H9 (cell line): ENCODE measurements around the gene ARMC12. TPM values are rescaled to one million over a fixed set of nuclear protein-coding genes. Genes with fewer than 3 reads are reported as not detected.

Experiments used
- DNase-seq: peaks from one replicate; pipeline ENCODE4 v3.0.0-alpha.2; 2017
- H2AFZ ChIP-seq: one replicate; pipeline ENCODE4 v1.6.1; 2013; ENCODE audit warnings: mild to moderate bottlenecking, low read length, control low read depth, moderate library complexity
- H2AK5ac ChIP-seq: 2 replicates; pipeline ENCODE4 v1.6.1; 2013; ENCODE audit warnings: low read length, control low read depth, mixed read lengths; ENCODE audit not compliant: insufficient read length
- H2BK120ac ChIP-seq: one replicate; pipeline ENCODE4 v1.6.1; 2013; ENCODE audit warnings: low read depth, mild to moderate bottlenecking, low read length, control low read depth, inconsistent platforms; ENCODE audit not compliant: poor library complexity, severe bottlenecking
- H2BK12ac ChIP-seq: 2 replicates; pipeline ENCODE4 v1.6.1; 2013; ENCODE audit warnings: low read length, control low read depth, mixed read lengths, low read depth; ENCODE audit not compliant: insufficient read length
- H2BK15ac ChIP-seq: 2 replicates; pipeline ENCODE4 v1.6.1; 2013; ENCODE audit warnings: low read depth, low read length, control low read depth
- H2BK20ac ChIP-seq: one replicate; pipeline ENCODE4 v1.6.1; 2013; ENCODE audit warnings: low read depth, mild to moderate bottlenecking, low read length, control low read depth, inconsistent platforms; ENCODE audit not compliant: poor library complexity, severe bottlenecking
- H2BK5ac ChIP-seq: 2 replicates; pipeline ENCODE4 v1.6.1; 2013; ENCODE audit warnings: low read length, control low read depth, mixed read lengths; ENCODE audit not compliant: insufficient read length
- H3K14ac ChIP-seq: 2 replicates; pipeline ENCODE4 v1.6.1; 2013; ENCODE audit warnings: low read length, control low read depth; ENCODE audit not compliant: insufficient read depth
- H3K18ac ChIP-seq: 2 replicates; pipeline ENCODE4 v1.6.1; 2013; ENCODE audit warnings: low read depth, mild to moderate bottlenecking, mixed read lengths, low read length, control low read depth; ENCODE audit not compliant: insufficient read length
- H3K23ac ChIP-seq: 2 replicates; pipeline ENCODE4 v1.6.1; 2013; ENCODE audit warnings: low read length, control low read depth, mixed read lengths, low read depth; ENCODE audit not compliant: insufficient read length
- H3K23me2 ChIP-seq: 2 replicates; pipeline ENCODE4 v1.6.1; 2013; ENCODE audit warnings: low read depth, mild to moderate bottlenecking, mixed read lengths, low read length, control low read depth; ENCODE audit not compliant: insufficient read length, poor library complexity, severe bottlenecking
- H3K27ac ChIP-seq: 2 replicates; pipeline ENCODE4 v1.5.1; 2013; ENCODE audit warnings: low read length, control low read depth, mixed read lengths, low read depth; ENCODE audit not compliant: insufficient read length
- H3K27me3 ChIP-seq: 2 replicates; pipeline ENCODE4 v1.6.1; 2013; ENCODE audit warnings: low read length, control low read depth, inconsistent platforms; ENCODE audit not compliant: insufficient read depth
- H3K4ac ChIP-seq: 2 replicates; pipeline ENCODE4 v1.6.1; 2013; ENCODE audit warnings: low read depth, mild to moderate bottlenecking, control low read depth, inconsistent platforms, low read length, moderate library complexity
- H3K4me1 ChIP-seq: 2 replicates; pipeline ENCODE4 v1.6.1; 2013; ENCODE audit warnings: low read length, control low read depth, inconsistent platforms; ENCODE audit not compliant: insufficient read depth
- H3K4me2 ChIP-seq: 2 replicates; pipeline ENCODE4 v1.6.1; 2013; ENCODE audit warnings: low read length, control low read depth, mixed read lengths; ENCODE audit not compliant: insufficient read length, insufficient read depth
- H3K56ac ChIP-seq: 2 replicates; pipeline ENCODE4 v1.6.1; 2013; ENCODE audit warnings: low read depth, mild to moderate bottlenecking, mixed read lengths, low read length, control low read depth; ENCODE audit not compliant: insufficient read length
- H3K79me1 ChIP-seq: 2 replicates; pipeline ENCODE4 v1.6.1; 2013; ENCODE audit warnings: low read depth, mild to moderate bottlenecking, moderate library complexity, low read length, control low read depth, inconsistent platforms; ENCODE audit not compliant: insufficient read depth, poor library complexity, severe bottlenecking
- H3K79me2 ChIP-seq: 2 replicates; pipeline ENCODE4 v1.6.1; 2013; ENCODE audit warnings: low read length, control low read depth, inconsistent platforms; ENCODE audit not compliant: insufficient read depth
- H3K9ac ChIP-seq: 2 replicates; pipeline ENCODE4 v1.6.1; 2013; ENCODE audit warnings: low read length, control low read depth, mixed read lengths; ENCODE audit not compliant: insufficient read length; ENCODE audit errors: extremely low read depth
- H3K9me3 ChIP-seq: one replicate; pipeline ENCODE4 v1.6.1; 2013; ENCODE audit warnings: low read depth, low read length, inconsistent platforms; ENCODE audit not compliant: control insufficient read depth
- H3T11ph ChIP-seq: one replicate; pipeline ENCODE4 v1.6.1; 2013; ENCODE audit warnings: mild to moderate bottlenecking, low read length, control low read depth, inconsistent platforms
- H4K20me1 ChIP-seq: one replicate; pipeline ENCODE4 v1.6.1; 2013; ENCODE audit not compliant: control insufficient read depth, insufficient read length, insufficient read depth
- H4K5ac ChIP-seq: 2 replicates; pipeline ENCODE4 v1.6.1; 2013; ENCODE audit warnings: low read depth, mild to moderate bottlenecking, mixed read lengths, low read length, control low read depth; ENCODE audit not compliant: insufficient read length
- H4K8ac ChIP-seq: replicated peaks from 2 replicates; pipeline ENCODE4 v1.6.1; 2013; ENCODE audit warnings: low read length, control low read depth, mixed read lengths, low read depth; ENCODE audit not compliant: insufficient read length
- H4K91ac ChIP-seq: 2 replicates; pipeline ENCODE4 v1.6.1; 2013; ENCODE audit warnings: low read depth, mild to moderate bottlenecking, moderate library complexity, mixed read lengths, low read length, control low read depth; ENCODE audit not compliant: insufficient read length
- H3K27ac Mint-ChIP-seq, 3 experiments: 2 replicates in 2 of 3; 3 replicates in 1 of 3; pipeline ENCODE4 v1.8.0; 2020 to 2021; ENCODE audit warnings: mixed read lengths in 3 of 3, mild to moderate bottlenecking in 1 of 3, moderate library complexity in 1 of 3
- H3K27me3 Mint-ChIP-seq: 2 replicates; pipeline ENCODE4 v1.8.0; 2021; ENCODE audit warnings: low read depth, mild to moderate bottlenecking, moderate library complexity, mixed read lengths
- H3K36me3 Mint-ChIP-seq, 3 experiments: 2 replicates in 2 of 3; 3 replicates in 1 of 3; pipeline ENCODE4 v1.8.0; 2020 to 2021; ENCODE audit warnings: low read depth in 3 of 3, mixed read lengths in 3 of 3; ENCODE audit not compliant: insufficient read depth in 1 of 3
- H3K4me1 Mint-ChIP-seq, 2 experiments: 2 replicates each; pipeline ENCODE4 v1.8.0; 2020; ENCODE audit warnings: mixed read lengths in 2 of 2
- H3K4me3 Mint-ChIP-seq, 2 experiments: 2 replicates in 1 of 2; 3 replicates in 1 of 2; pipeline ENCODE4 v1.8.0; 2020 to 2021; ENCODE audit warnings: mild to moderate bottlenecking in 2 of 2, mixed read lengths in 2 of 2, moderate library complexity in 1 of 2
- H3K9me3 Mint-ChIP-seq, 2 experiments: 2 replicates in 1 of 2; 3 replicates in 1 of 2; pipeline ENCODE4 v1.8.0; 2020; ENCODE audit warnings: mild to moderate bottlenecking in 2 of 2, mixed read lengths in 2 of 2, moderate library complexity in 1 of 2
- WGBS: extraction: QIAGEN DNeasy Blood & Tissue Kit; methylation state at CpG from one replicate; pipeline ENCODE4 v1.1.7; 2013; ENCODE audit warnings: missing lambda C conversion rate, low lambda C conversion rate, mixed read lengths; ENCODE audit not compliant: insufficient read length; ENCODE audit errors: extremely low coverage; 5-methylcytosine and 5-hydroxymethylcytosine counted together
- total RNA-seq: library from RNA; stranded (reverse); gene quantifications from 2 replicates; pipeline ENCODE4 v1.2.1, GENCODE V29; 2021
- TF ChIP-seq, protein P1 (sequence below): fragments of 200-600 bp; sonication (generic); conservative IDR thresholded peaks from 3 replicates; pipeline ENCODE4 v1.8.0; 2021; ENCODE audit warnings: antibody characterized with exemption, mild to moderate bottlenecking

The ARMC12 gene
- total RNA-seq, 1 experiment from 2014 or later = 1.7 TPM

DNA sequence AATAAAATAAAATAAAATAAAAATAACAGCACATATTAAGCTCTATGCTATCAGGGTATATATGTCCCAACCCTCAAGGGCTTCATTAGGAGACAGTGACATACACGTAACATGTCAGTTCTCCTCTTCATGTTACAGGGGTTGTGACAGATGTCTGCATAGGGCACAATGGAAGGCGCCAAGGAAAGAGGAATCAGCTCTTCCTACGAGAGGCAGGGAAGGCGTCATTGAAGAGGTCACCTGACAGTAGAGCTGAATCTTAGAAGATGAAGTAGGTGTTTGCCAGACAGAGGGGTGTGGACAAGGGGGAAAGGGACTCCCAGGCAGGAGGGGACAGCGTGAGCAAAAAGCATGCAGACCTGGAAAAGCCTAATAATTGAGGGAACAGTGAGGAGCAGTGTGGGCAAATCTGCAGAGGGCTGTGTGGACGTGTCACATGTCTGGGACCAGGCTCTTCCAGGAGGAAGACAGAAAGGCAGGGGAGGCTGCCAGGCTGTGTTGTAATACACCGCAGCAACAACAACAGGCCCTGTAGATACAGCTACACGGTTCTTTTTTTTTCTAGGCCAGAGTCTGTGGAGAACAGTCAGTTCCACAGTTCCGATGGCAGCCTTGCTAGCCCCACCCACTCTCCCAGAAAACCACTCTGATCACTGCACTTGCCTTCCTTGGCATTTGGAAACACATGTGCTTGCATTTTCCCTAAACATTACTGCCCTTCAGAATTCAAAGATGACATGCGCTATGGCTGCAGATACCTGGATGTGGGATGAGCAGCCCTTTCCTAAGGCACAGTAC lies 45.6 kb upstream of the ARMC12 start:
- Histone ChIP-seq H3K23ac (no peak overlapping the region), H3T11ph (no peak overlapping the region), H4K91ac (no peak overlapping the region), H3K4me1 (no peaks in the 10 kb centered on the region; the same call in 1 of the 2 replicates), H3K27me3 (no peaks in the 10 kb centered on the region), H2BK20ac (no peak overlapping the region), H4K8ac (no peak overlapping the region), H3K27ac (no peak overlapping the region), H4K5ac (no peak overlapping the region), H3K14ac (no peak overlapping the region), H3K23me2 (peaks cover 6% of the 10 kb centered on the region), H3K56ac (no peak overlapping the region), H2BK12ac (no peak overlapping the region), H3K9ac (no peak overlapping the region), H3K79me2 (peaks cover 2% of the 10 kb centered on the region; the same call in 1 of the 2 replicates), H3K79me1 (no peaks in the 10 kb centered on the region), H2AK5ac (no peak overlapping the region), H2AFZ (no peak overlapping the region), H3K18ac (no peak overlapping the region), H2BK5ac (no peak overlapping the region), H4K20me1 (no peaks in the 10 kb centered on the region), H3K9me3 (no peaks in the 10 kb centered on the region), H2BK15ac (no peak overlapping the region), H3K4me2 (no peak overlapping the region), H2BK120ac (no peak overlapping the region), H3K4ac (no peak overlapping the region)
- Mint-ChIP-seq H3K4me3 (no peak overlapping the region), H3K9me3 (peaks cover 0 to 3% of the 10 kb centered on the region in 2 experiments; a peak in 2 of 5 replicates), H3K27ac (0 out of 7 replicates have a peak overlapping the region, but pooled peaks of 1 of the 3 experiments have one; percentile 3), H3K27me3 (peaks cover 14% of the 10 kb centered on the region), H3K36me3 (peaks cover 0 to 1% (median 0%) of the 10 kb centered on the region in 3 experiments; a peak in 1 of 7 replicates), H3K4me1 (peaks cover 12 to 19% of the 10 kb centered on the region in 2 experiments)
- TF ChIP-seq, protein P1, sequence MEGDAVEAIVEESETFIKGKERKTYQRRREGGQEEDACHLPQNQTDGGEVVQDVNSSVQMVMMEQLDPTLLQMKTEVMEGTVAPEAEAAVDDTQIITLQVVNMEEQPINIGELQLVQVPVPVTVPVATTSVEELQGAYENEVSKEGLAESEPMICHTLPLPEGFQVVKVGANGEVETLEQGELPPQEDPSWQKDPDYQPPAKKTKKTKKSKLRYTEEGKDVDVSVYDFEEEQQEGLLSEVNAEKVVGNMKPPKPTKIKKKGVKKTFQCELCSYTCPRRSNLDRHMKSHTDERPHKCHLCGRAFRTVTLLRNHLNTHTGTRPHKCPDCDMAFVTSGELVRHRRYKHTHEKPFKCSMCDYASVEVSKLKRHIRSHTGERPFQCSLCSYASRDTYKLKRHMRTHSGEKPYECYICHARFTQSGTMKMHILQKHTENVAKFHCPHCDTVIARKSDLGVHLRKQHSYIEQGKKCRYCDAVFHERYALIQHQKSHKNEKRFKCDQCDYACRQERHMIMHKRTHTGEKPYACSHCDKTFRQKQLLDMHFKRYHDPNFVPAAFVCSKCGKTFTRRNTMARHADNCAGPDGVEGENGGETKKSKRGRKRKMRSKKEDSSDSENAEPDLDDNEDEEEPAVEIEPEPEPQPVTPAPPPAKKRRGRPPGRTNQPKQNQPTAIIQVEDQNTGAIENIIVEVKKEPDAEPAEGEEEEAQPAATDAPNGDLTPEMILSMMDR = no peak
- no CpG with 5 or more reads among the region's 10 CpGs for WGBS
- no peak for DNase-seq
